Keratinocyte (primary cell): ENCODE results near the gene ATP9B. TPM values are rescaled to one million over a fixed set of nuclear protein-coding genes. Genes with fewer than 3 reads are reported as not detected.

Experiments
- DNase-seq: peaks from one replicate; pipeline ENCODE4 v3.0.0-alpha.2; 2011; ENCODE audit warnings: low read depth, missing footprints, low spot score
- FAIRE-seq: peaks from 2 replicates; lab custom pipeline; 2011; peaks lifted over from hg19 to GRCh38; lab: Jason Lieb, UNC
- H2AFZ ChIP-seq: 2 replicates; pipeline ENCODE4 v1.6.0; 2012; ENCODE audit warnings: low read length, control low read depth, inconsistent platforms; ENCODE audit not compliant: control insufficient read depth
- H3K27ac ChIP-seq: 2 replicates; pipeline ENCODE4 v1.5.1; 2011; ENCODE audit warnings: low read length; ENCODE audit not compliant: control insufficient read depth, insufficient read depth
- H3K27me3 ChIP-seq: 3 replicates; pipeline ENCODE4 v1.6.0; 2011; ENCODE audit warnings: low read length; ENCODE audit not compliant: control insufficient read depth, insufficient read depth; ENCODE audit errors: extremely low read depth
- H3K36me3 ChIP-seq, 2 experiments: 2 replicates in 1 of 2; 3 replicates in 1 of 2; pipeline ENCODE4 v1.5.1; 2011; ENCODE audit warnings: low read length in 2 of 2, mild to moderate bottlenecking in 1 of 2; ENCODE audit not compliant: control insufficient read depth in 2 of 2, insufficient read depth in 2 of 2; ENCODE audit errors: extremely low read depth in 1 of 2
- H3K4me1 ChIP-seq: 3 replicates; pipeline ENCODE4 v1.5.1; 2011; ENCODE audit warnings: low read length; ENCODE audit not compliant: control insufficient read depth, insufficient read depth; ENCODE audit errors: extremely low read depth
- H3K4me2 ChIP-seq: 3 replicates; pipeline ENCODE4 v1.6.0; 2011; ENCODE audit warnings: low read depth, low read length; ENCODE audit not compliant: control insufficient read depth, insufficient read depth; ENCODE audit errors: extremely low read depth
- H3K4me3 ChIP-seq, 3 experiments: fragments of 200-600 bp in 1 of 3; sonication (generic) in 1 of 3; 2 replicates in 2 of 3; 3 replicates in 1 of 3; pipeline ENCODE4 v1.5.1; 2011 to 2016; ENCODE audit warnings: low read length in 3 of 3, mild to moderate bottlenecking in 3 of 3, control low read depth in 2 of 3, inconsistent platforms in 1 of 3, low read depth in 1 of 3, mixed read lengths in 1 of 3, mixed run types in 1 of 3, moderate library complexity in 1 of 3; ENCODE audit not compliant: control insufficient read depth in 2 of 3, insufficient read depth in 2 of 3; ENCODE audit errors: extremely low read depth in 1 of 3
- H3K79me2 ChIP-seq: 2 replicates; pipeline ENCODE4 v1.6.0; 2012; ENCODE audit warnings: low read length; ENCODE audit not compliant: control insufficient read depth, insufficient read depth
- H3K9ac ChIP-seq: 3 replicates; pipeline ENCODE4 v1.6.0; 2011; ENCODE audit warnings: low read length; ENCODE audit not compliant: control insufficient read depth, insufficient read depth; ENCODE audit errors: extremely low read depth
- H3K9me1 ChIP-seq: 3 replicates; pipeline ENCODE4 v1.6.0; 2011; ENCODE audit warnings: low read length; ENCODE audit not compliant: control insufficient read depth, insufficient read depth; ENCODE audit errors: extremely low read depth
- H3K9me3 ChIP-seq: 2 replicates; pipeline ENCODE4 v1.5.1; 2012; ENCODE audit warnings: low read depth, low read length; ENCODE audit not compliant: control insufficient read depth
- H4K20me1 ChIP-seq: 3 replicates; pipeline ENCODE4 v1.6.0; 2011; ENCODE audit warnings: low read length; ENCODE audit not compliant: control insufficient read depth, insufficient read depth; ENCODE audit errors: extremely low read depth
- CTCF ChIP-seq, 3 experiments: IDR thresholded peaks in 1 of 3; conservative IDR thresholded peaks in 1 of 3; optimal IDR thresholded peaks in 1 of 3; 2 replicates in 2 of 3; 3 replicates in 1 of 3; pipeline versions ENCODE3 to v1.5.1; 2011; ENCODE audit warnings: low read length in 3 of 3, mild to moderate bottlenecking in 3 of 3, moderate library complexity in 2 of 3, control low read depth in 1 of 3, inconsistent platforms in 1 of 3; ENCODE audit not compliant: insufficient read depth in 2 of 3; ENCODE audit errors: extremely low read depth in 1 of 3
- EZH2 ChIP-seq: IDR thresholded peaks from one replicate; pipeline ENCODE4 v1.6.1; 2012; ENCODE audit warnings: inconsistent platforms, mild to moderate bottlenecking, low read length, moderate library complexity
- dilution Hi-C: fragments of 300-500 bp; cut with MboI; formaldehyde crosslinking; loops from one replicate; pipeline ENCODE4 v1.7.0; 2020; ENCODE audit warnings: low sequenced_read_pairs; ENCODE audit not compliant: extremely low pct_ligation_motif_present
- polyA plus RNA-seq, 5 experiments: library from polyadenylated mRNA; depleted of rRNA in 3 of 5; stranded (reverse) in 3 of 5; stranded (forward) in 1 of 5; unstranded in 1 of 5; fragments of >200 nt; gene quantifications; 1 replicate in 1 of 5; 2 replicates in 3 of 5; 3 replicates in 1 of 5; pipeline versions ENCODE4 v1.2.1 to v1.2.3, GENCODE V29; 2011 to 2012; ENCODE audit warnings: missing spikeins in 2 of 5, low read depth in 1 of 5, low replicate concordance in 1 of 5

The ATP9B gene
- polyA plus RNA-seq, 1 donor (not counting 4 experiments of a cell fraction or from before 2014, with no cell fraction given) = 16.1 TPM

DNA sequence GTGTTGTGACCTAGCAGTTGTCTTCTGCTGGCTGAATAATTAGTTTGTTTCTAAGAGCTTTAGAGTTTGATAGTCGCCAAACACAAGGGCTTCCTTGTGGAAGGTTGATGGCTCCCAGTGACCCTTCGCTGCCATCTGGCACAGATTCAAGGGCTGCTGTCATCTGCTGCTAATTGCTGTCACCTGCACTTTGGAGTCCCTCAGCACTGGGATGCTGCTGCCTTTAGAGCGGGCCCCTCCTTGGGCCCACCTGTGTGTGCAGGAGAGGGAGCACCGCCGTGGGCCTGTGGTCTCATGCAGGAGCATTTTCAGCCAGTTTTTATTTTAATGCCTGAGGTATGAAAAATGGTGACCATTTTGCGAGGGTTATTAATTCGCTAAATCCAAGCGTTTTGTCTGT is 172.6 kb downstream of the ATP9B start:
- H3K9ac ChIP-seq = no peak overlapping the region
- H3K27ac ChIP-seq = no peak overlapping the region
- dilution Hi-C loops = no loop called here
- H3K4me2 ChIP-seq = no peak overlapping the region
- H3K36me3 ChIP-seq = peaks cover 0 to 2% of the 10 kb centered on the region in 2 experiments
- no peaks in the 10 kb centered on the region for H4K20me1 ChIP-seq
- TF ChIP-seq CTCF (optimal IDR thresholded peaks at IDR 0.05 in 1 of 3, IDR thresholded peaks at IDR 0.05 in 1 of 3, conservative IDR thresholded peaks at IDR 0.05 in 1 of 3; ENCODE audit: extremely low read depth in 1 of 3, insufficient read depth in 2 of 3, low read length in 3 of 3) (no peak), EZH2 (no peak)
- H3K79me2 ChIP-seq = no peaks in the 10 kb centered on the region
- peaks cover 5% of the 10 kb centered on the region for H3K4me1 ChIP-seq
- no peaks in the 10 kb centered on the region for H3K9me3 ChIP-seq
- no peak overlapping the region for H3K4me3 ChIP-seq
- FAIRE-seq (no peak), DNase-seq (no peak)
- H3K9me1 ChIP-seq = no peaks in the 10 kb centered on the region
- H3K27me3 ChIP-seq = no peaks in the 10 kb centered on the region
- no peak overlapping the region for H2AFZ ChIP-seq

DNA sequence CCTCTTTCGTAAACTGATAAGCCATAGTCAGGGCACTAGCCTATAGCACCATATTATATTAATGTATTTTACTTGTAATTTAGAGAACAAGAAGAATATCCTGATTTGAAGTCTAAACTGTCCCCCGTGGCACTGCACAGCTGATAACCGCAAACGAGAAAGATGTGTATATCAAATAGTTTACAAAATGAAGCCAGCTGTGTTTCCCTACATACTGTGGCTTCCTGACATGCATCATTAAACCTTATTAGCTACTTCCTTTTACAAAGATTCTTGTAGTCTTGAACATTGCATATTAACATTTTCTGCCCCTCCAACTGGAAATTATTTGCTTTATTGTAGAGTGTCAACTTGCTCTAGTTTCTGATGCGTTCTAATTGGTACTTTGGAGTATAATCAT is 173.1 kb downstream of the ATP9B start:
- Histone ChIP-seq H3K9ac (no peak overlapping the region), H3K4me1 (peaks cover 8% of the 10 kb centered on the region), H3K36me3 (peaks cover 0 to 2% of the 10 kb centered on the region in 2 experiments), H3K9me1 (no peaks in the 10 kb centered on the region), H2AFZ (no peak overlapping the region), H3K27me3 (no peaks in the 10 kb centered on the region), H3K9me3 (no peaks in the 10 kb centered on the region), H3K27ac (no peak overlapping the region), H4K20me1 (no peaks in the 10 kb centered on the region), H3K79me2 (no peaks in the 10 kb centered on the region), H3K4me2 (no peak overlapping the region), H3K4me3 (no peak overlapping the region)
- DNase-seq (no peak), FAIRE-seq (no peak)
- dilution Hi-C loops = no loop called here
- TF ChIP-seq CTCF (optimal IDR thresholded peaks at IDR 0.05 in 1 of 3, IDR thresholded peaks at IDR 0.05 in 1 of 3, conservative IDR thresholded peaks at IDR 0.05 in 1 of 3; ENCODE audit: extremely low read depth in 1 of 3, insufficient read depth in 2 of 3, low read length in 3 of 3) = no peak
- TF ChIP-seq EZH2 = no peak
